Fibroblast of peridontal ligament (primary cell): ENCODE data around the gene A1CF.
"Not testable (repeated sequence)": the region's sequence is repeated elsewhere in the genome, so short reads cannot be mapped to it uniquely, and the experiment has no call there.

Experiments
- DNase-seq: peaks from one replicate; pipeline ENCODE4 v3.0.0-alpha.2; 2010; ENCODE audit errors: extremely low read depth

A1CF gene

DNA sequence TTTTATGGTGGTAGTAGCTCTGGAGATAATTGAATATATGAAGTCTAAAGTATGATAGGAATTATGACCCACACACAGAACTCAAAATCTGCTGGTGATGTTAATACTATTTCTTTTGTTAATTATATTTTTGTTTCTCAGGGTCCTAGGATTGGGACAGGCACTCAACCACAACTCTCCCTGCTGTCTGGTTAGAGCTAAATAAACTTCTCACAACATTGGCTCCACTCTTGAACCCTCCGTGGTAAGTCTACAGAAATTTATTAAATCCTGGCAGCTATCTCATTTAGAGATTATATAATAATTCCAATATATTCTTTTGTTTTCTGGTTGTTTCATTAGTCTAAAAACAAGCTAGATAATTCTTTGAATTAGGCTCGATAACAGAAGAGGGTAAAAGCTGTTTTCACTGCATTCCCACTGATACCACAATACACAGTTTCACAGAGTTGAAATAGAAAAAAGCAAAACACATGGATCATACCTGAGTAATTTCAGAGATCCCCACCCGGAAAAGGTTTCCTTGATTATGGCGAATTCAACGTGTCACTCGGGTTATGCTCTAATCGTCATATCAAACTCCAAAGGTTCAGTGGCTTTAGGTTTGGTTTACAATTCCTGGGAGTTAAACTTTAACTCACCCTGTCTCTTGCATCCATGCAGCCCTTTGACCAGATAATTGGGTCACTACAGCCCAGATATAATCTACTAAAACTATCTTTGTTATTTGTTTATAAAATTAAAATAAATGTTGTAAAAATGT, at the start of gene A1CF:
A1CF (minus strand) TSS at position 531 of the 763 bp plus-strand sequence. CDS start 25,687 bp downstream, outside the sequence.
- DNase-seq: no peak

GRCh38 chr10:50931948-50932431, 46.6 kb upstream of the A1CF start:
- no peak for DNase-seq

GRCh38 chr10:50929670-50930069, 44.2 kb upstream of the A1CF start:
- DNase-seq: no peak

DNA sequence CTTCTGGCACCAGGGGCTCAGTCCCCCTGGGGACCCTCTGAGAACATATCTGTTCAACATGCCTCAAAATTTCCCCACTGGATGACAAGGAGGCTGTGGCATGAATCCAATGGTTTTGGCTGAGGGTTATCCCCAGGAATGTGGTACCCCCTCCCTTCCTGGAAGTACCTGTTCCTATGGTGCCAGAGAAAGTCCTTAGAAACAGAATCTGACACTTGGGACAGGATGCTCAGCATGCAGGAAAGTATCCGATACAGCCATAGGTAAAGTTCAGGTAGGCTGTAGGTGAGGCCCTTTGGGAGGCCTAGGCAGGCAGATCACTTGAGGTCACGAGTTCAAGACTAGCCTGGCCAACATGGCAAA, 42.7 kb upstream of the A1CF start:
- DNase-seq: no peak

DNA sequence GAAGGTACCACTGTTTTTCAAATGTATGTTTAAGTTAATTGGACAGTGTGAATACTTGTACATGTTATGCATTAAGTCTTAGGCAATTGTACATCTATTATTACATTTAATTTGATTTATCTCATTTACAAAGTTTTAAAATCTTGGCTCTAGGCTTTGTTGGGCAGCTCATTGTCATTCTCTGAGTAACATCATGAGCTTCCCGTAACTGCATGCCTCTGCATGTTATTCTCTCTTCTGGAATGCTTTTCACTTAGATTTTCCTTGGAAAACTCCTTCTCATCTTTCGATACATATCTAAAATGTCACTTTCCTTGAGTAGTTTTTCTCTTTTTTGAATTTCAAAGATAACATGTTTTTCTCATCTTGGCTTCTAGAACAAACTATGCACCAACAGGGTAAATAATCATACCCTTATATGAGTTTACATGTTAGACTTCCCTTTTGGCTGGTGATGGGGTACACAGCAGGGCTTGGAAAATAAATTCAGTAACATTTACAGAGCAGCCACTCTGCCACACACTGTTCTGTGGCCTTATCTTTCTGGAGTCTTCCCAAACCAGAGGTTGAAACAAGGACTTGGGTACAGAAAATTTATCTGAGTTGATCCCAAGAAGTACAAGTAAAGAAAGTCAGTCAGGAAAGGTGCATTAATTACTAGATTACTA, 42.2 kb upstream of the A1CF start:
- DNase-seq: no peak

DNA sequence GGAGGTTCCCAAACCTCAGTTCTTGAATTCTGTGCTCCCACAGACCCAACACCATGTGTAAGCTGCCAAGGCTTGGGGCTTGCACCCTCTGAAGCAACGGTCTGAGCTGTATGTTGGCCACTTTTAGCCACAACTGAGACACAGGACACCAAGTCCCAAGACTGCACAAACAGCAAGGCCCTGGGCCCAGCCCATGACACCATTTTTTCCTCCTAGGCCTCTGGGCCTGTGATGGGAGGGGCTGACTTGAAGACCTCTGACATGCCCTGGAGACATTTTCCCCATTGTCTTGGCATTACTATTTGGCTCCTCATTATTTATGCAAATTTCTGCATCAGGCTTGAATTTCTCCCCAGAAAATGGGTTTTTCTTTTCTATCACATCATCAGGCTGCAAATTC, 38.0 kb upstream of the A1CF start:
- DNase-seq: not testable (repeated sequence)

DNA sequence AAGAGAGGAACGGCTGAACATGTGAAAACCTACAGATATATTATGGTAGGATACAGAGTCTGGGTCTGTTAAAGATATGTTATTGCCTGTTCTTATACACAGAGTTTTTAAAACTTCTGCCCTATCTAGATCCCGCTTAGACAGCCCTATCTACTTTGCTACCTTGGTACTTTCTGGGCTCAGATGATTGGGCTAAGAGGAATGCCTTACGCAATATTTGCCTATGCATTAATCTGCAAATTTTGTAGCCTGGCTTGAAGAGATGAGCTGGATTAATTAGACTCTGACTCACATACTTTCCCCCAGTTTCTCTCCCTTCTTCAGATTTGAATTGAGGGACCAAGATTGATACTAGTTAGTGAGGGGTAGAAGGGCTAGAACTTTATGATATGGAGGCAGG, 33.6 kb upstream of the A1CF start:
- no peak for DNase-seq

DNA sequence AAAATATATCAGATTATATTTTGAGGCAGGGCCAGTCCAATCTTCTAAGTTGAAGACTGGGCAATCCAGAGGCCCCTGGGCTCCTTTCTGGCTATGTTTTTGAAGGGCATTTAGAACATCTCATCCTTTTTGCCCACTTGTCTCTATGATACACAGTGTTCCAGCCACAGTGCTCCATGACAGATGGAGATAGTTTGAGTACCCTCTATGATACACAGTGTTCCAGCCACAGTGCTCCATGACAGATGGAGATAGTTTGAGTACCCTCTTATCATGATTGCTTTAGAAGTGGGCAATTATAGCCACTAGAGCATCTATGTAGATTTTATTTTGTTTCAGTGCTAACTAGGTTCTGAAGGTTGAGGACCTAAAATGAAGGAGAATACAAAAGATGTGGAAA, 33.1 kb upstream of the A1CF start:
- DNase-seq: no peak

GRCh38 chr10:50917486-50917885, 32.1 kb upstream of the A1CF start:
- DNase-seq: peak; percentile 84

GRCh38 chr10:50909334-50910014, 24.0 kb upstream of the A1CF start:
- no peak for DNase-seq

DNA sequence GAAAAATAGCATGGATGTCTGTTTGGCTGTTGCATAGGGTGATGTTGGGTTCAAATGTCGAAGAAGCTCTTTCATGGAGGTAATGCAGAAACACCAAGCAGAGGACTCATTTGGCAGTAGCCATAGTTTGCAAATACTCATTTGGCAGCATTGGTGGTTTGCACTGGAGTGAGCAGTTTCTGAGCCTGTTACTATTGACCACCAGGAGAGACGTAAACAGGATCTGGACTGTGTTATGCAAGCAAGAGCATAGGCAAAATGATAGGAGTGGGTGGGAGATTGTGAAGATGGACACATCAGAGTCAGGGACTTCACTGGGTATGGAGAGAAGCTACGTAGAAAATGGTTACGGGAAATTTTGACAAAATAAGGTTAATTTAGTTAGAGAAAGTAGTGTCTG, 22.9 kb upstream of the A1CF start:
- no peak for DNase-seq

DNA sequence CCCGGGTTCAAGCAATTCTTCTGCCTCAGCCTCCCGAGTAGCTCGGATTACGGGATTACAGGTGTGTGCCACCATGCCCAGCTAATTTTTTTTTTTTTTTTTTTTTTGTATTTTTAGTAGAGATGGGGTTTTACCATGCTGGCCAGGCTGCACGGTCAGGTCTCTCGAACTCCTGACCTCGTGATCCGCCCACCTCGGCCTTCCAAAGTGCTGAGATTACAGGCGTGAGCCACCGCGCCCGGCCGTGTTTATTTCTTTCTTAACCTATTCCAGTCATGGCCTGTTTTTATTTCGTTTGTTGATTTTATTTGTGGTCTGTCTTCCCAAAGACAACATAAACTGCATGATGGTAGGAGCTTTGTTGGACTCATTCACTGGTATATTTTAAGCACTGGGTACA, 20.4 kb upstream of the A1CF start:
- DNase-seq: not testable (repeated sequence)

DNA sequence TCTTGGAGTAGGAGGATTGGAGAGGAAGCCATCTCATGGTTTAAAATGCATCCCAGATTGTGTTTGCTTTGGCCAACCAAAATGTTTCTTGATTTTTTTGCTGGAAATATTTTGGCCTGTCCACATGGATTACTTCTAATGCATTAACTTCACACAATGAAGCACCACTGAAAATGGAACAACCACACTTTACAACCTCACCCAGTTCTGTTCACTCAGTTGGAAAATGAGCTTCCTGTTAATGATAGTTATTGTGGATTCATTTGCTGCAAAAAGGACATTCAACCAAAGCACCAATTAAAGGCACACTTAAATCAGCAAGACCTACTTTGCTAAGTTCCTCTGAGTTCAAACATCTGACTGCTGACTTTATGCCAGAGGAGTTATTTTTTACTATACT, 11.3 kb upstream of the A1CF start:
- no peak for DNase-seq

GRCh38 chr10:50894312-50894711, 8.9 kb upstream of the A1CF start:
- DNase-seq: no peak

DNA sequence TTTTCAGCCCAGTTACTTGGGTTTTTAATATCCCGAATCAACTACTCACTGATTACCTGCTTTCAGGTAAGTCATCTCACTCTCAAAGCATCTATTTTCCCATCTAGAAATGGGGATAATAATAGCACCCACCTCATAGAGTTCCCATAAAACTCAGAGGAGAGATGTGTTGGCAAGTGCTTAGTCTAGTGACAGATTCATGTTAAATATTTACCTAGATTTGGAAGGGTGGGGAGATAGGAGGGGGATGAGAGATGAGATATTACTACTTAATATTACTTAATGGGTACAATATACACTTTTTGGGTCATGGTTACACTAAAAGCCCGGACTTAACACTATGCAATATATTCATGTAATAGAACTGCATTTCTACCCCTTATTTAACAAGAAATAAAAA, 7.0 kb upstream of the A1CF start:
- no peak for DNase-seq

DNA sequence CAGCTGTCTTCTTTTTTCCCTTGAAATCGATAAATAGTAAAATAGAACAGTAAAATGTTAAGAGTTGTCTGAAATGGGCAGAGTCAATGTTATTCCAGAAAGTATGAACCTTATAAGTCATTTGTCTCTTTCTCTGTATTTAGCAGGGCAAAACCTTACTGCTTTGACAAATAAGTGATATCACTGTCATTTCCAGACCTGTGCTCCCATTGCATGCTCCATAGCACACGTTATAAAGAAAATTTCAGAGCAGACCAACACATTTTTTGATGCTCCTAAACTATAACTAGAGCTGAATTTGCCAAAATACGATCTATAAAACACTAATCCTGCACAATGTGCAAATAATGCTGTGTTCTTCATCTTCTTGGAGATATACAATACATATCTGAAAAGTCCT, 1.1 kb downstream of the A1CF start:
- no peak for DNase-seq

GRCh38 chr10:50883629-50884028, 1.8 kb downstream of the A1CF start:
- no peak for DNase-seq

- no peak for DNase-seq
These were observed 2.9 kb downstream of the A1CF start for GRCh38 chr10:50882540-50882983.

GRCh38 chr10:50881046-50881445, 4.4 kb downstream of the A1CF start:
- DNase-seq: not testable (repeated sequence)

GRCh38 chr10:50876429-50876828, 9.0 kb downstream of the A1CF start:
- no peak for DNase-seq

- DNase-seq: no peak
These were observed 10.7 kb downstream of the A1CF start for GRCh38 chr10:50874723-50875122.

DNA sequence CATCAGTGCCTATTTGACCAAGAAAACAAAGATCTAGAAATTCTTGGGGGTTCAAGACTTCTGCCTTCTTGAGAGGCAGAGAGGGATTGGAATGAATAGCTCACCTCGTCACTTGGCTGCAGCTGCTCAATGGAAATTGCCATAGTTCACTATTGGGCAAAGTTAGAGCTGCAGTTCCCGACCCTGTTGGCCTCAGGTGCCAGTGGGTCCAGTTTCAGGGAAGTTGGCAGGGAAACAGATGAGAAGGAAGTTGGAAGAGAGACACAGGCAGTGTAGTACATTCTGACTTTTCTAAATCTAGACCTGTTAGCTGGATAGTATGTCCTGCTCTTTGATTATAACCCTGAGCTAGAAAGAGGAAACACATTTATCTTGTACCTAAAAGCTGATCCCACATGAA, 19.1 kb downstream of the A1CF start:
- DNase-seq: no peak

GRCh38 chr10:50862719-50863118, 22.7 kb downstream of the A1CF start:
- no peak for DNase-seq
